CD4-positive, alpha-beta T cell treated with Interleukin-1 beta for 1 hour (primary cell): ENCODE measurements around the gene ZNF324B.
"Not testable (repeated sequence)": the region's sequence is repeated elsewhere in the genome, so short reads cannot be mapped to it uniquely, and the experiment has no call there.

ENCODE experiments used
- DNase-seq, 2 donors: peaks; one replicate each; pipeline ENCODE4 v3.0.0-alpha.2; 2020 to 2022

Gene ZNF324B

GRCh38 chr19:58451358-58452101 is at the start of gene ZNF324B:
ZNF324B (plus strand) TSS chr19:58451622; CDS start chr19:58453702, 2,080 bp downstream.
- peak; percentile 97 to 98 for DNase-seq

- no peak for DNase-seq
Observed at GRCh38 chr19:58401840-58402421, 49.5 kb upstream of the ZNF324B start.

GRCh38 chr19:58403920-58404478 is 47.4 kb upstream of the ZNF324B start:
- DNase-seq = not testable (repeated sequence)

- DNase-seq = no peak
Observed at GRCh38 chr19:58406818-58407657, 44.4 kb upstream of the ZNF324B start.

- DNase-seq = no peak
Observed at GRCh38 chr19:58407658-58408151, 43.7 kb upstream of the ZNF324B start.

GRCh38 chr19:58408152-58409009 is 43.0 kb upstream of the ZNF324B start, which contains the start of gene ZNF584:
ZNF584 (plus strand) TSS chr19:58408649; CDS start chr19:58409148, 499 bp downstream.
- DNase-seq = peak; percentile 93 to 95

GRCh38 chr19:58409010-58409790 is 42.2 kb upstream of the ZNF324B start:
- no peak for DNase-seq

GRCh38 chr19:58416604-58417003 is 34.8 kb upstream of the ZNF324B start:
- DNase-seq = no peak

- no peak for DNase-seq
Observed at GRCh38 chr19:58417071-58417470, 34.4 kb upstream of the ZNF324B start.

GRCh38 chr19:58428617-58429016 is 22.8 kb upstream of the ZNF324B start:
- no peak for DNase-seq

- DNase-seq = no peak
Observed at GRCh38 chr19:58429745-58430144, 21.7 kb upstream of the ZNF324B start.

GRCh38 chr19:58434217-58434616 is 17.2 kb upstream of the ZNF324B start:
- DNase-seq = no peak

- peak; percentile 98 to 99 for DNase-seq
Observed at GRCh38 chr19:58439576-58440554, 11.6 kb upstream of the ZNF324B start, which contains the start of gene ZNF132. ZNF132 (minus strand) TSS chr19:58440153; CDS start chr19:58439821, 332 bp downstream.

- DNase-seq = no peak
Observed at GRCh38 chr19:58440556-58440955, 10.9 kb upstream of the ZNF324B start.

GRCh38 chr19:58442986-58443385 is 8.4 kb upstream of the ZNF324B start:
- DNase-seq = not testable (repeated sequence)

GRCh38 chr19:58448860-58449259 is 2.6 kb upstream of the ZNF324B start:
- not testable (repeated sequence) for DNase-seq

GRCh38 chr19:58449980-58450379 is 1.4 kb upstream of the ZNF324B start:
- not testable (repeated sequence) for DNase-seq

- DNase-seq = no peak
Observed at GRCh38 chr19:58450856-58451357, 515 bp upstream of the ZNF324B start.

- DNase-seq = no peak
Observed at GRCh38 chr19:58453743-58454142, 2.3 kb downstream of the ZNF324B start.
